Mucosa of gallbladder (tissue), 1 donor: ENCODE data around the gene TSPAN13. TPM values are rescaled to one million over a fixed set of nuclear protein-coding genes. Genes with fewer than 3 reads are reported as not detected.

ENCODE experiments used
- DNase-seq: peaks from one replicate; pipeline ENCODE4 v3.0.0-alpha.2; 2020; ENCODE audit warnings: low spot score
- total RNA-seq: library from RNA; stranded (reverse); gene quantifications from one replicate; pipeline ENCODE4 v1.2.1, GENCODE V29; 2021
- donor health status: DM: no; HTN: no; CAD: no.

TSPAN13 gene
- total RNA-seq, 1 donor from 2014 or later, result 118 TPM

DNA sequence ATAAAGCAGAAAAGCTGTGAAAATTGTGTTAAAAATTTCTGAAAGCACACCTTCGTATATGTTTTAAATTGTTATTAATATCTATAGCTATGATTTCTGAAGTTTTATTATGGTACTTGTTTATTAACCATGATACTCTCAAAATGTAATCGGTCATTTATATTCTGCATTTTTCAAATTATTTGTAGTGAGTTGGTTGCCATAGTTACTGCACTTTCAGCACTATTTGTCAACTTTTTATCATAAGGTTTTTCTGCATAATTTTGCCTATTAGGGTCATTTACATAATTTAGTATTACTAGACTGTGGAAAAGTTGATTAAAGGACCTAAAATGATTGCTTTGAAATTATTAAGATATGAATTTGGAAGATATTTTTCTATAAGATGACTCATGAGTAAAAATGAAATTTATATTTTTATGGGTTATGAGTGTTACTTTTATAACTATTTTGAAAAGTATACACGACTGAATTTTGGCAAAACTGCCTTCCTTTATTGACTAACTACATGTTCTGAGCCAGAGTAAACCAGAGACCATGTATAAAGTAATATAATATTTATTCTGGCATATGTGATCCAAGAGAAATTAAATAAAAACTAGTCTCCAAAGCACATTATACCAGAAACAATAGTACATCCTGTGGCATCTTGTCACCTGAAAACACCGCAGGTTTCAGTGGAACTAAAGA is 59.1 kb downstream of the TSPAN13 start:
- DNase-seq, result no peak

DNA sequence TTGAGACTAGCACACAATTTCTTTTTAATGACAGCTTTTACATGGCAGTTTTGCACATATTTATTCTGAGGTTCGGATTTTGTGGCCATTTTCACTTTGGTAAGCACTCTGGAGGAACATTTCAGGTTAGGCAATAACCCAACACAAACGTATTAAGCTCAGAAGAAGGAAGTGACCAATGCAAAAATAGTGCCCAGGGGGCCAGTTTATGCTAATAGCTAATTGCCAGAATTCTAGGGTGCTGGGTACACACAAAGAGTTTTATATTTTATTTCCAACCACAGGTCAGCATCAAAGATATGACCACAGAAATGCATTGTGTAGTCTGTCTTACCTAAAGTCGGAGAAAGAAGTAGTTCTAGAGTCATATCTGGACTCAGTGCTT is 59.7 kb downstream of the TSPAN13 start:
- DNase-seq, result no peak

DNA sequence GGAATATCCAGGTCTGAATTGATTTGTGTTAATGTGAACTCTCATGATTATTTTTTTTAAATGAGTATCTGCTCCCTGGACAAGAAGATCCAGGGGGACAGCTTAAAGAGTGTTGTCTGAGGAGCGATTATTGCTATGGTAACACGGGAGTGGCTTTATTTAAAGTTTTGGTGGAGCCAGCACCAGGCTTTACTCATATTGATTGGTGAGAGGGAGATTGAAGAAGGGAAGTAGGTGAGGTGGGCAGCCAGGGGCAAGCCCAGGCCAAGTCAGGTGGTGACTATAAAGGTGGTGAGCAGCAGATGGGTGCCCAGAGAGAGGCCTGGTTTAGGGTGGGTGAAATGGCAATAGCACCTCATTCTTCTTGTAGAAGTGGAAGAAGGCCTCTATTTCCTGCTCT is 61.4 kb downstream of the TSPAN13 start:
- DNase-seq, result peak; percentile 62

DNA sequence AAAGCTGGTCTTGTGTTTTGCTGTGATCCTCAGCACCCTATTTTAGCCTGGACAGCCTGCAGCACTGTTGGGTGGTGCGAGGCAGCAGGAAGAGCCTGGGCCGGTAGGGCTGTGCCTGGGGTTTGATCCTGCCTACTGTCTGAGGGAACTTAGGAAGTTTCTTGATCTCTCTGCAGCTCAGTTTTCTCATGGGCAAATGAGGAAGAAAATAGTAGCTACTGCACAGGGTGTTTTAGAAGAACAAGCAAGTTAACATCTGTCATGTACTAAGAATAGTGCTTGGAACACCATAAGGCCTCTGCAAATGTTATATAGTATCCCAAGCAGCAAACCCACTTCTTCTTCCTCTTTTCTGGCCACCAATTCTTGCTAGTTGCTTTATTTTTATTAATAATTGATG is 63.3 kb downstream of the TSPAN13 start:
- DNase-seq, result no peak

DNA sequence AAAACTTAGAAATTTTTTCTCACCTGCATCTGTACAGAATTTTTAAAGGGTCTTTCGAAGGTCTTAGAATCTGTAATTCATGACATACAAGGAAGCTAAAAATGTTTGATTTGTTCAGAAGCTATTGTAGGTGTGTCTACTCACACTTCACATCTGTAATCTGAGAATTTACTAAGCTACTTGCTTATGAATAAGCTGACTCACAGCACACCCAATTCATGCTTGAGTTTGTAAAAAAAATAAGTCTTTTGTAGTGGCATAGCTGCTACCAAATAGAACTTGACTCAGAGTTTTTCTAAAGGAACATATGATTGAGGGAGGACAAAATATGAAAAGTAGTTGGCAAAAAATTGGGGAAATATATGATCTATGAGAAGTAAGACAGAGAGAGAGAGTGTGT is 64.0 kb downstream of the TSPAN13 start:
- no peak for DNase-seq

DNA sequence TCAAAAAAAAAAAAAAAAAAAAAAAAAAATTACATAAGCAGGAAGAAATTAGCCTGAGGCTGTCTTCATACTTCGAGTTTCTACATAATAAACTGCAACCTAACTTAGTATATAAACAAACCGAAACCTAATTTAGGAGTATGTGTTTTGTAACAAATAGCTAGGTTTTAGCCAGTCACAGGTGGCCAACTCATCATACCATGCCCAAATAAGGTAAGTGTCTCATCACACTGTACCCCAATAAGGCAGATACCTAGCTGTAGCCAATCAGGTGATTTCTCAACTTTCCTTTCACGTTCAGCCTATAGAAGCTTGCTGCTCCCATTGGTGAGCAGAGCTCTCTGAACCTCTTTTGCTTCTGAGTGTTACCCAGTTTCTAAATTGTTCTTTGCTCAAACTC is 65.2 kb downstream of the TSPAN13 start:
- no peak for DNase-seq

DNA sequence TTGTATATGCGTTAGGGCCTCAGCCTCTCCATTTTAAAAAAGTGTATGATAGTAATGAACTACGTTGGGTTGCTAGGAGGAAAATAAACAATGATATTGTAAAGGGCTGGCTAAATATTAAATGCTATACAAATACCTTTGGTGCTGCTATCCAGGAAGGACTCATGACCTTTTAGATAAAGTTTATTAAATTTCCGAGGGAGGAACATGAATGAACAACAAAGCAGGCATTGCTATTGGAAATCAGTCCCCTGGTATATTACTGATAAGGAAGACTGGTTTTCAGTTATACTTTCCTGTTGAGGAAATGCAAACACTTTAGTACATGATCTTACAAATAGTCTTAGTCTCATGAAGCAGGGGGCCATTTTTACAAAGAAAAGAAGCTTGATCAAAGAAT is 68.5 kb downstream of the TSPAN13 start:
- DNase-seq, result no peak

DNA sequence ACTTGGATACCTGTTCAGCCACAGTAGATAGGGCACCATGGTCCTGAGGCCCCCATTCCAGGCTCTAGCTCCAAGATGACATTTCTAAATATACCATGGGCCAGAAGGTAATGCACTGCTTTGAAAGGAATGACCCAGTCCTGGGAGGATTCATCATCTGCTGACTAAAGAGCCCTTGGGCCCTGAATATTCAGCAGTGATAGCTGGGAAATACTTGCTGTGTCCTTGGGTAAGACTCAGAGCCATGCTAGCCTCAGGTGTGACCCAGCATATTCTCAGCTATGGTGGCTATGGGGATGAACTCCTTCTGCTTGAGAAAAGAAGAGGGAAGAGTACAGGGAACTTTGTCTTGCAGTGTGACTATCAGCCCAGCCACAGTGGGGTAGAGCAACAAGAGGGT is 72.5 kb downstream of the TSPAN13 start:
- DNase-seq, result no peak

DNA sequence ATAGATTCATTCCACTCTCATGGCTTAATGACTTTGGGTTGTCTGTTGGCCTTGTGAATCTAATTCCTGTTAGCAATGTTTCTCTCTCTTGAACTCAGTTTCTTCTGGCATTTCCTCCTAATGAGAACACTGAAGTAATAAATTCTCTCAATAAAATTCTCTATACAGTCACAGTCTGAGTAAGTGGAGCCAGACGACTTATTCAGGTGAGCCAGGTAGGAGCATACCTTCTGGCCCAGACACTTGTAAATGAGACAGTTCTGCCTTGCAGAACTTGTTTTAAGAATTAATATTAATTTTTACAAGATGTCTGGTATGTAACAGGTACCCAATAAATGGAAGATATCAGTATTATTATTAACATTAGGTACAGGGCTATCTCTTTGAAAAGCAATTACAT is 79.8 kb downstream of the TSPAN13 start:
- no peak for DNase-seq

Other genes starting within 250 kb of the TSPAN13 start
- gene LRRC72, start 226.9 kb upstream of the TSPAN13 start, total RNA-seq, result not detected
- gene ANKMY2, start 108.0 kb upstream of the TSPAN13 start, total RNA-seq, result 28.0 TPM
- gene BZW2, start 107.6 kb upstream of the TSPAN13 start, total RNA-seq, result 24.2 TPM
- gene AGR2, start 51.2 kb downstream of the TSPAN13 start, total RNA-seq, result 979 TPM
- 50.9 TPM for gene AGR3, start 128.2 kb downstream of the TSPAN13 start, total RNA-seq